UCSD-AML1 (cell line): ENCODE data around the gene GLT6D1.
A peak's percentile ranks its signal among the peaks of the same experiment; 100 is the strongest.

Source experiments
- DNase-seq: peaks from one replicate; lab custom pipeline; 2025; ENCODE audit not compliant: unreplicated experiment; lab: John Stamatoyannopoulos, UW

The GLT6D1 gene

GRCh38 chr9:135609366-135609955, 29.9 kb downstream of the GLT6D1 start:
- no peak for DNase-seq

GRCh38 chr9:135608999-135609317, 30.4 kb downstream of the GLT6D1 start:
- DNase-seq, result no peak

GRCh38 chr9:135608294-135608998, 30.9 kb downstream of the GLT6D1 start:
- no peak for DNase-seq

GRCh38 chr9:135607401-135608293, 31.7 kb downstream of the GLT6D1 start:
- DNase-seq, result no peak

GRCh38 chr9:135606885-135607259, 32.5 kb downstream of the GLT6D1 start:
- DNase-seq, result no peak

GRCh38 chr9:135605238-135605781, 34.0 kb downstream of the GLT6D1 start:
- DNase-seq, result no peak

- no peak for DNase-seq
Measured at GRCh38 chr9:135604437-135605237, 34.7 kb downstream of the GLT6D1 start.

GRCh38 chr9:135602789-135603481, 36.4 kb downstream of the GLT6D1 start:
- DNase-seq, result peak; percentile 48

GRCh38 chr9:135601988-135602387, 37.4 kb downstream of the GLT6D1 start:
- no peak for DNase-seq

- DNase-seq, result no peak
Measured at GRCh38 chr9:135600296-135600817, 39.0 kb downstream of the GLT6D1 start.

- no peak for DNase-seq
Measured at GRCh38 chr9:135596211-135596610, 43.1 kb downstream of the GLT6D1 start.

GRCh38 chr9:135592625-135593024, 46.7 kb downstream of the GLT6D1 start:
- DNase-seq, result no peak

GRCh38 chr9:135592331-135592590, 47.1 kb downstream of the GLT6D1 start:
- no peak for DNase-seq

- no peak for DNase-seq
Measured at GRCh38 chr9:135591506-135592330, 47.6 kb downstream of the GLT6D1 start.

GRCh38 chr9:135590486-135591079, 48.8 kb downstream of the GLT6D1 start:
- DNase-seq, result no peak

GRCh38 chr9:135589596-135590485, 49.5 kb downstream of the GLT6D1 start:
- DNase-seq, result no peak

GRCh38 chr9:135588886-135589595, 50.3 kb downstream of the GLT6D1 start:
- DNase-seq, result no peak

GRCh38 chr9:135588371-135588770, 51.0 kb downstream of the GLT6D1 start:
- DNase-seq, result no peak
